HepG2 (cell line): ENCODE data around the gene ZCWPW2. TPM values are rescaled to one million over a fixed set of nuclear protein-coding genes. Genes with fewer than 3 reads are reported as not detected.

Source experiments
- ATAC-seq: fragments of 200-7000 bp; cut with Tn5 transposase; 3 replicates; pipeline ENCODE4 v1.9.1; 2020; ENCODE audit warnings: mild to moderate bottlenecking, moderate library complexity
- BruUV-seq: library from RNA; stranded (reverse); fragments of 400-500 nt; replicated peaks from 2 replicates; lab custom pipeline; 2021; lab: Mats Ljungman, UMichigan
- CTCF ChIA-PET: fragments of 300-600 bp; formaldehyde crosslinking; extraction: SDS; loops from one replicate; lab custom pipeline; 2021; ENCODE audit warnings: low total read pairs, inconsistent platforms, low intra/inter-chr PET ratio; lab: Yijun Ruan, JAX
- POLR2A ChIA-PET: fragments of 350-600 bp; sonication (Branson Sonifier 250); formaldehyde crosslinking; loops from one replicate; lab custom pipeline; 2020; ENCODE audit warnings: antibody characterized with exemption, inconsistent platforms; lab: Yijun Ruan, JAX
- DNase-seq: peaks from one replicate; pipeline ENCODE4 v3.0.0-alpha.2; 2015; ENCODE audit warnings: low spot score
- FAIRE-seq: peaks from 3 replicates; lab custom pipeline; 2011; peaks lifted over from hg19 to GRCh38; lab: Jason Lieb, UNC
- H2AFZ ChIP-seq: one replicate; pipeline ENCODE4 v1.6.1; 2011; ENCODE audit warnings: low read length, inconsistent platforms
- H3K27ac ChIP-seq: fragments of 300-600 bp; 3 replicates; pipeline ENCODE4 v1.8.0; 2011; ENCODE audit warnings: mixed run types, mild to moderate bottlenecking, mixed read lengths, low read length, inconsistent platforms; ENCODE audit not compliant: insufficient read depth; ENCODE audit errors: extremely low read length
- H3K27me3 ChIP-seq, 2 experiments: fragments of 200-600 bp in 1 of 2; 2 replicates in 1 of 2; 3 replicates in 1 of 2; pipeline versions ENCODE4 v1.6.0 to v1.8.0; 2011; ENCODE audit warnings: low read length in 2 of 2, mild to moderate bottlenecking in 2 of 2, moderate library complexity in 2 of 2, inconsistent platforms in 1 of 2; ENCODE audit not compliant: insufficient read depth in 2 of 2, control insufficient read depth in 1 of 2
- H3K36me3 ChIP-seq, 2 experiments: fragments of 200-600 bp in 1 of 2; replicated peaks in 1 of 2; 2 replicates in 1 of 2; 3 replicates in 1 of 2; pipeline versions ENCODE4 v1.5.1 to v1.8.0; 2011; ENCODE audit warnings: low read length in 2 of 2, inconsistent platforms in 1 of 2; ENCODE audit not compliant: insufficient read depth in 2 of 2, control insufficient read depth in 1 of 2
- H3K4me1 ChIP-seq: 2 replicates; pipeline ENCODE4 v1.5.1; 2012; ENCODE audit warnings: low read length, inconsistent platforms; ENCODE audit not compliant: insufficient read depth
- H3K4me2 ChIP-seq: 2 replicates; pipeline ENCODE4 v1.6.0; 2011; ENCODE audit warnings: low read depth, low read length, inconsistent platforms
- H3K4me3 ChIP-seq, 3 experiments: fragments of 200-600 bp in 1 of 3; sonication (generic), shearing (Covaris generic) in 1 of 3; replicated peaks in 1 of 3; 2 replicates each; pipeline ENCODE4 v1.5.1; 2011 to 2016; ENCODE audit warnings: low read length in 3 of 3, inconsistent platforms in 2 of 3, low read depth in 2 of 3, mild to moderate bottlenecking in 2 of 3, control low read depth in 1 of 3, mixed read lengths in 1 of 3; ENCODE audit not compliant: insufficient read depth in 1 of 3
- H3K79me2 ChIP-seq: one replicate; pipeline ENCODE4 v1.6.1; 2011; ENCODE audit warnings: low read length, inconsistent platforms; ENCODE audit not compliant: insufficient read depth
- H3K9ac ChIP-seq: 2 replicates; pipeline ENCODE4 v1.6.0; 2011; ENCODE audit warnings: mild to moderate bottlenecking, low read depth, low read length, inconsistent platforms; ENCODE audit not compliant: insufficient read depth
- H3K9me3 ChIP-seq: 2 replicates; pipeline ENCODE4 v1.5.1; 2012; ENCODE audit warnings: mild to moderate bottlenecking, low read length
- H4K20me1 ChIP-seq: 2 replicates; pipeline ENCODE4 v1.6.0; 2011; ENCODE audit warnings: inconsistent platforms, mild to moderate bottlenecking, low read length, moderate library complexity; ENCODE audit not compliant: insufficient read depth
- ATAD3A ChIP-seq: sonication (generic); formaldehyde crosslinking; IDR thresholded peaks from 2 replicates; pipeline ENCODE4 v1.4.0; 2020; ENCODE audit warnings: missing genetic modification reagents
- BRCA1 ChIP-seq: sonication (generic); formaldehyde crosslinking; IDR thresholded peaks from 2 replicates; pipeline ENCODE4 v1.4.0; 2020; ENCODE audit warnings: missing genetic modification reagents
- FOXK2 ChIP-seq: fragments of 450-650 bp; IDR thresholded peaks from 2 replicates; pipeline ENCODE4 v1.6.1; 2016
- GATA4 ChIP-seq: sonication (generic); IDR thresholded peaks from 2 replicates; pipeline ENCODE4 v1.6.1; 2016; ENCODE audit warnings: antibody characterized with exemption, low read depth, borderline replicate concordance
- NKX3-1 ChIP-seq: sonication (generic); formaldehyde crosslinking; IDR thresholded peaks from 2 replicates; pipeline ENCODE4 v1.5.0; 2020; ENCODE audit warnings: missing genetic modification reagents
- NR2F1 ChIP-seq, 2 experiments: fragments of 450-650 bp in 1 of 2; formaldehyde crosslinking in 1 of 2; IDR thresholded peaks; 2 replicates each; pipeline versions ENCODE4 v1.5.0 to v1.6.1; 2016 to 2020; ENCODE audit warnings: mild to moderate bottlenecking in 1 of 2, missing compliant biosample characterization in 1 of 2, missing genetic modification reagents in 1 of 2, moderate library complexity in 1 of 2
- ZFYVE20 ChIP-seq: sonication (generic); formaldehyde crosslinking; IDR thresholded peaks from 2 replicates; pipeline ENCODE4 v1.8.0; 2023; ENCODE audit warnings: low read depth, mild to moderate bottlenecking, moderate library complexity, missing genetic modification reagents, borderline replicate concordance
- ZNF235 ChIP-seq: sonication (generic); formaldehyde crosslinking; IDR thresholded peaks from 2 replicates; pipeline ENCODE4 v1.8.1; 2023; ENCODE audit warnings: mild to moderate bottlenecking, missing genetic modification reagents, borderline replicate concordance
- WGBS: methylation state at CpG from one replicate; pipeline ENCODE4 v1.1.6; 2017; ENCODE audit warnings: low lambda C conversion rate; 5-methylcytosine and 5-hydroxymethylcytosine counted together
- in situ Hi-C: cut with HindIII; loops from 2 replicates; pipeline ENCODE4 v1.10.0; 2017; ENCODE audit warnings: low pct_unique_long_range_greater_than_20kb; ENCODE audit not compliant: extremely low pct_ligation_motif_present
- intact Hi-C: fragments of 100-400 bp; cut with micrococcal nuclease; formaldehyde crosslinking; loops from one replicate; pipeline ENCODE4 v1.10.0; 2022; ENCODE audit not compliant: unreplicated experiment
- polyA plus RNA-seq, 8 experiments: library from polyadenylated mRNA; depleted of rRNA in 3 of 8; stranded (reverse) in 7 of 8; unstranded in 1 of 8; fragments of >200 nt; fragmentation: Illumina TruSeq in 4 of 8; extraction: Trizol in 4 of 8; gene quantifications; 2 replicates each; pipeline versions ENCODE4 v1.2.1 to v1.2.3, GENCODE V29; 2011 to 2016; ENCODE audit warnings: low read depth in 4 of 8, missing spikeins in 1 of 8, mixed read lengths in 1 of 8; ENCODE audit not compliant: insufficient read depth in 1 of 8
- total RNA-seq, 5 experiments: library from RNA; depleted of rRNA; stranded (reverse); fragments of >200 nt; fragmentation: Illumina TruSeq; extraction: Trizol; gene quantifications; 2 replicates each; pipeline ENCODE4 v1.2.3, GENCODE V29; 2016; ENCODE audit warnings: low read depth in 1 of 5
- TF ChIP-seq, protein P1 (sequence below), 2 experiments: sonication (generic) in 1 of 2; formaldehyde crosslinking in 1 of 2; IDR thresholded peaks; 2 replicates each; pipeline versions ENCODE4 v1.5.1 to v1.6.1; 2011 to 2020; ENCODE audit warnings: borderline replicate concordance in 1 of 2, low read depth in 1 of 2, low read length in 1 of 2, mild to moderate bottlenecking in 1 of 2, missing genetic modification reagents in 1 of 2, moderate library complexity in 1 of 2
- TF ChIP-seq, protein P2 (sequence below): sonication (generic); formaldehyde crosslinking; conservative IDR thresholded peaks from 2 replicates; pipeline ENCODE4 v1.4.0; 2020; ENCODE audit warnings: mild to moderate bottlenecking, missing genetic modification reagents, moderate library complexity
- TF ChIP-seq, protein P3 (sequence below): sonication (generic); formaldehyde crosslinking; IDR thresholded peaks from 2 replicates; pipeline ENCODE4 v1.9.0; 2021; ENCODE audit warnings: missing genetic modification reagents, borderline replicate concordance

Gene ZCWPW2
- total and polyA plus RNA-seq, 2 of the 13 experiments (the other 11 are each of a cell fraction or from before 2014, with no cell fraction given): 0.17 to 0.53 TPM

DNA sequence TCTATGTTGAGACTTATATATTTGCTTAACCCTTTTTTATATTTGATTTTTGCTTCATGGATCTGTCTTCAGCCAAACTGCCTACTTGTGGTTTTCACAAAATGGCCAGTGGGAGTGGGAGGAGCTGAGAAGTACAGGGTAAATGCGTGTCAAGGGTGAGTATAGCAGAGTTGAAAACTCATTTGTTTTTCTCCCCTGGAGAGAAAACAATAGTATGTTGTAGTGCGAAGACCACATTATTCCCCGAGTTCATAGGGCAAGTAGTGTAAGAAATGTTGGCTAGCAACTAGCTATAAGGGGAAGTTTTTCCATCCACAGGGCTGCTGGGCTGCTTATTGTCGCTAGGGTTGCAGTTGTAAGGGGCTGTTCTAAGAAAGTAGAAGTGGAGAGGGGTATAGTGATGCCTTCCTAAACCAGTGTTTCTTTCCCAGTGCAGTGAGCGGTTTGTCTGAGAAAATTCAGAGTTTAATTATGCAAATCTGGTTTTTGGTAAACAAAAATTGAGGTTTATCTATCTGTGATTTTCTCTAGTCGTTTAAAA lies 153.9 kb downstream of the ZCWPW2 start:
- FAIRE-seq: no peak

More for the DNA sequence above, 153.9 kb downstream of the ZCWPW2 start:
- no peak overlapping the region for H2AFZ ChIP-seq
- H3K4me2 ChIP-seq: no peak overlapping the region
- H3K27me3 ChIP-seq: no peaks in the 10 kb centered on the region
- in situ Hi-C loops: no loop called here
- H3K79me2 ChIP-seq: no peaks in the 10 kb centered on the region
- no peak for DNase-seq
- no peaks in the 10 kb centered on the region for H3K9me3 ChIP-seq
- ChIA-PET CTCF (no interaction called here), POLR2A (no interaction called here)
- no peak for ATAC-seq
- H3K36me3 ChIP-seq: no peaks in the 10 kb centered on the region
- no peaks in the 10 kb centered on the region for H4K20me1 ChIP-seq
- intact Hi-C loops: no loop called here
- no peak overlapping the region for H3K27ac ChIP-seq
- WGBS: 9% methylated on average over 6 of the region's 6 CpGs
- BruUV-seq: no TSS peak
- TF ChIP-seq NR2F1 (CRISPR knock-in tag; IDR thresholded peaks at IDR 0.05) (no peak), ATAD3A (CRISPR knock-in tag) (no peak), BRCA1 (CRISPR knock-in tag) (no peak), ZFYVE20 (no peak), NKX3-1 (no peak), ZNF235 (CRISPR knock-in tag) (no peak), FOXK2 (no peak), GATA4 (no peak)
- TF ChIP-seq, protein P1, sequence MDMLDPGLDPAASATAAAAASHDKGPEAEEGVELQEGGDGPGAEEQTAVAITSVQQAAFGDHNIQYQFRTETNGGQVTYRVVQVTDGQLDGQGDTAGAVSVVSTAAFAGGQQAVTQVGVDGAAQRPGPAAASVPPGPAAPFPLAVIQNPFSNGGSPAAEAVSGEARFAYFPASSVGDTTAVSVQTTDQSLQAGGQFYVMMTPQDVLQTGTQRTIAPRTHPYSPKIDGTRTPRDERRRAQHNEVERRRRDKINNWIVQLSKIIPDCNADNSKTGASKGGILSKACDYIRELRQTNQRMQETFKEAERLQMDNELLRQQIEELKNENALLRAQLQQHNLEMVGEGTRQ (IDR thresholded peaks at IDR 0.05; ENCODE audit: low read depth, low read length): no peak
- TF ChIP-seq, protein P1 (CRISPR knock-in tag; IDR thresholded peaks at IDR 0.05; ENCODE audit: borderline replicate concordance): no peak
- TF ChIP-seq, protein P2, sequence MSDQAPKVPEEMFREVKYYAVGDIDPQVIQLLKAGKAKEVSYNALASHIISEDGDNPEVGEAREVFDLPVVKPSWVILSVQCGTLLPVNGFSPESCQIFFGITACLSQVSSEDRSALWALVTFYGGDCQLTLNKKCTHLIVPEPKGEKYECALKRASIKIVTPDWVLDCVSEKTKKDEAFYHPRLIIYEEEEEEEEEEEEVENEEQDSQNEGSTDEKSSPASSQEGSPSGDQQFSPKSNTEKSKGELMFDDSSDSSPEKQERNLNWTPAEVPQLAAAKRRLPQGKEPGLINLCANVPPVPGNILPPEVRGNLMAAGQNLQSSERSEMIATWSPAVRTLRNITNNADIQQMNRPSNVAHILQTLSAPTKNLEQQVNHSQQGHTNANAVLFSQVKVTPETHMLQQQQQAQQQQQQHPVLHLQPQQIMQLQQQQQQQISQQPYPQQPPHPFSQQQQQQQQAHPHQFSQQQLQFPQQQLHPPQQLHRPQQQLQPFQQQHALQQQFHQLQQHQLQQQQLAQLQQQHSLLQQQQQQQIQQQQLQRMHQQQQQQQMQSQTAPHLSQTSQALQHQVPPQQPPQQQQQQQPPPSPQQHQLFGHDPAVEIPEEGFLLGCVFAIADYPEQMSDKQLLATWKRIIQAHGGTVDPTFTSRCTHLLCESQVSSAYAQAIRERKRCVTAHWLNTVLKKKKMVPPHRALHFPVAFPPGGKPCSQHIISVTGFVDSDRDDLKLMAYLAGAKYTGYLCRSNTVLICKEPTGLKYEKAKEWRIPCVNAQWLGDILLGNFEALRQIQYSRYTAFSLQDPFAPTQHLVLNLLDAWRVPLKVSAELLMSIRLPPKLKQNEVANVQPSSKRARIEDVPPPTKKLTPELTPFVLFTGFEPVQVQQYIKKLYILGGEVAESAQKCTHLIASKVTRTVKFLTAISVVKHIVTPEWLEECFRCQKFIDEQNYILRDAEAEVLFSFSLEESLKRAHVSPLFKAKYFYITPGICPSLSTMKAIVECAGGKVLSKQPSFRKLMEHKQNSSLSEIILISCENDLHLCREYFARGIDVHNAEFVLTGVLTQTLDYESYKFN (CRISPR knock-in tag): no peak
- TF ChIP-seq, protein P3, sequence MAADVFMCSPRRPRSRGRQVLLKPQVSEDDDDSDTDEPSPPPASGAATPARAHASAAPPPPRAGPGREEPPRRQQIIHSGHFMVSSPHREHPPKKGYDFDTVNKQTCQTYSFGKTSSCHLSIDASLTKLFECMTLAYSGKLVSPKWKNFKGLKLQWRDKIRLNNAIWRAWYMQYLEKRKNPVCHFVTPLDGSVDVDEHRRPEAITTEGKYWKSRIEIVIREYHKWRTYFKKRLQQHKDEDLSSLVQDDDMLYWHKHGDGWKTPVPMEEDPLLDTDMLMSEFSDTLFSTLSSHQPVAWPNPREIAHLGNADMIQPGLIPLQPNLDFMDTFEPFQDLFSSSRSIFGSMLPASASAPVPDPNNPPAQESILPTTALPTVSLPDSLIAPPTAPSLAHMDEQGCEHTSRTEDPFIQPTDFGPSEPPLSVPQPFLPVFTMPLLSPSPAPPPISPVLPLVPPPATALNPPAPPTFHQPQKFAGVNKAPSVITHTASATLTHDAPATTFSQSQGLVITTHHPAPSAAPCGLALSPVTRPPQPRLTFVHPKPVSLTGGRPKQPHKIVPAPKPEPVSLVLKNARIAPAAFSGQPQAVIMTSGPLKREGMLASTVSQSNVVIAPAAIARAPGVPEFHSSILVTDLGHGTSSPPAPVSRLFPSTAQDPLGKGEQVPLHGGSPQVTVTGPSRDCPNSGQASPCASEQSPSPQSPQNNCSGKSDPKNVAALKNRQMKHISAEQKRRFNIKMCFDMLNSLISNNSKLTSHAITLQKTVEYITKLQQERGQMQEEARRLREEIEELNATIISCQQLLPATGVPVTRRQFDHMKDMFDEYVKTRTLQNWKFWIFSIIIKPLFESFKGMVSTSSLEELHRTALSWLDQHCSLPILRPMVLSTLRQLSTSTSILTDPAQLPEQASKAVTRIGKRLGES (CRISPR knock-in tag): no peak
- H3K4me1 ChIP-seq: no peaks in the 10 kb centered on the region
- no peak overlapping the region for H3K9ac ChIP-seq
- H3K4me3 ChIP-seq: no peak overlapping the region
